Neuronal stem cell (in vitro differentiated cells): ENCODE measurements around the gene SYTL1.
A peak's percentile ranks its signal among the peaks of the same experiment; 100 is the strongest.

Experiments
- DNase-seq: peaks from one replicate; pipeline ENCODE4 v3.0.0-alpha.2; 2013; ENCODE audit warnings: low spot score
- H2AFZ ChIP-seq: one replicate; pipeline ENCODE4 v1.6.1; 2013; ENCODE audit warnings: mild to moderate bottlenecking, low read length, inconsistent platforms
- H2AK5ac ChIP-seq: 2 replicates; pipeline ENCODE4 v1.6.1; 2013; ENCODE audit warnings: low read depth, mild to moderate bottlenecking, inconsistent platforms, low read length, moderate library complexity, mixed read lengths
- H2BK120ac ChIP-seq: 2 replicates; pipeline ENCODE4 v1.6.1; 2013; ENCODE audit warnings: low read depth, mild to moderate bottlenecking, inconsistent platforms, low read length, moderate library complexity, mixed read lengths
- H2BK12ac ChIP-seq: one replicate; pipeline ENCODE4 v1.6.1; 2013; ENCODE audit warnings: low read length, inconsistent platforms
- H2BK15ac ChIP-seq: 2 replicates; pipeline ENCODE4 v1.6.1; 2013; ENCODE audit warnings: mild to moderate bottlenecking, low read length, inconsistent platforms, mixed read lengths
- H2BK5ac ChIP-seq: one replicate; pipeline ENCODE4 v1.6.1; 2013; ENCODE audit warnings: inconsistent platforms, mild to moderate bottlenecking, low read length, moderate library complexity
- H3K14ac ChIP-seq: one replicate; pipeline ENCODE4 v1.6.1; 2013; ENCODE audit warnings: low read length, inconsistent platforms
- H3K18ac ChIP-seq: 2 replicates; pipeline ENCODE4 v1.6.1; 2013; ENCODE audit warnings: low read length, inconsistent platforms
- H3K23ac ChIP-seq: 2 replicates; pipeline ENCODE4 v1.6.1; 2013; ENCODE audit warnings: low read depth, mild to moderate bottlenecking, mixed read lengths, low read length, inconsistent platforms; ENCODE audit not compliant: poor library complexity
- H3K27ac ChIP-seq: replicated peaks from 3 replicates; pipeline ENCODE4 v1.5.1; 2013; ENCODE audit warnings: low read length, inconsistent platforms
- H3K27me3 ChIP-seq, 3 experiments: 2 replicates each; pipeline ENCODE4 v1.6.1; 2013; ENCODE audit warnings: low read length in 3 of 3, mild to moderate bottlenecking in 2 of 3, inconsistent platforms in 1 of 3, low read depth in 1 of 3, mixed read lengths in 1 of 3, moderate library complexity in 1 of 3; ENCODE audit not compliant: control insufficient read depth in 3 of 3, insufficient read depth in 3 of 3
- H3K36me3 ChIP-seq, 2 donors: replicated peaks in 1 of 2; 2 replicates each; pipeline ENCODE4 v1.6.1; 2013; ENCODE audit warnings: low read length in 2 of 2; ENCODE audit not compliant: control insufficient read depth in 2 of 2, insufficient read depth in 2 of 2
- H3K4ac ChIP-seq: 2 replicates; pipeline ENCODE4 v1.6.1; 2013; ENCODE audit warnings: inconsistent platforms, mild to moderate bottlenecking, low read length, moderate library complexity
- H3K4me1 ChIP-seq, 2 donors: 1 replicate in 1 of 2; 2 replicates in 1 of 2; pipeline ENCODE4 v1.6.1; 2013; ENCODE audit warnings: low read length in 2 of 2, low read depth in 1 of 2; ENCODE audit not compliant: control insufficient read depth in 2 of 2, insufficient read depth in 1 of 2
- H3K4me2 ChIP-seq: one replicate; pipeline ENCODE4 v1.6.1; 2013; ENCODE audit warnings: mild to moderate bottlenecking, low read length, inconsistent platforms; ENCODE audit not compliant: insufficient read depth, poor library complexity, severe bottlenecking
- H3K4me3 ChIP-seq, 2 donors: 2 replicates each; pipeline ENCODE4 v1.5.1; 2013; ENCODE audit warnings: low read length in 2 of 2, mild to moderate bottlenecking in 2 of 2, inconsistent platforms in 1 of 2, moderate library complexity in 1 of 2
- H3K79me1 ChIP-seq: one replicate; pipeline ENCODE4 v1.6.1; 2013; ENCODE audit warnings: low read depth, mild to moderate bottlenecking, inconsistent platforms, low read length, moderate library complexity
- H3K9ac ChIP-seq: one replicate; pipeline ENCODE4 v1.6.1; 2013; ENCODE audit warnings: mild to moderate bottlenecking, low read depth, low read length, inconsistent platforms; ENCODE audit not compliant: poor library complexity
- H3K9me3 ChIP-seq, 2 donors: replicated peaks in 1 of 2; 2 replicates each; pipeline versions ENCODE3 to v1.6.1; 2013; ENCODE audit warnings: low read length in 2 of 2, mild to moderate bottlenecking in 2 of 2, inconsistent platforms in 1 of 2, low read depth in 1 of 2, mixed read lengths in 1 of 2, moderate library complexity in 1 of 2; ENCODE audit not compliant: control insufficient read depth in 2 of 2, insufficient read depth in 1 of 2
- H4K8ac ChIP-seq: one replicate; pipeline ENCODE4 v1.6.1; 2013; ENCODE audit warnings: low read depth, mild to moderate bottlenecking, inconsistent platforms, low read length, moderate library complexity
- H4K91ac ChIP-seq: one replicate; pipeline ENCODE4 v1.6.1; 2013; ENCODE audit warnings: low read length, low read depth, mild to moderate bottlenecking, inconsistent platforms; ENCODE audit not compliant: poor library complexity
- WGBS, 2 donors: extraction: QIAGEN DNeasy Blood & Tissue Kit; methylation state at CpG; one replicate each; pipeline ENCODE4 v1.1.7; 2013; ENCODE audit warnings: missing lambda C conversion rate in 2 of 2, mixed read lengths in 1 of 2; ENCODE audit not compliant: insufficient read length in 2 of 2, insufficient replicate concordance in 1 of 2; ENCODE audit errors: extremely low coverage in 2 of 2; 5-methylcytosine and 5-hydroxymethylcytosine counted together

The SYTL1 gene

GRCh38 chr1:27356619-27357280, 14.9 kb downstream of the SYTL1 start:
- peaks cover 0 to 39% (median 9%) of the 10 kb centered on the region in 3 experiments for H3K27me3 ChIP-seq
- DNase-seq, result no peak
- H2BK15ac ChIP-seq, result peak overlapping the region; percentile 42
- peak overlapping the region; percentile 75 for H3K23ac ChIP-seq
- no peak overlapping the region for H4K8ac ChIP-seq
- no peak overlapping the region for H3K4me3 ChIP-seq
- peak overlapping the region; percentile 45 for H2BK5ac ChIP-seq
- peak overlapping the region; percentile 60 for H2BK12ac ChIP-seq
- H3K4me1 ChIP-seq, result peaks cover 3 to 13% of the 10 kb centered on the region in 2 donors
- H2AFZ ChIP-seq, result peak overlapping the region; percentile 74
- peaks cover 3 to 61% of the 10 kb centered on the region in 2 donors for H3K36me3 ChIP-seq
- WGBS, 2 donors, result no CpG with 5 or more reads among the region's 37 CpGs
- peak overlapping the region; percentile 93 for H2AK5ac ChIP-seq
- H2BK120ac ChIP-seq, result no peak overlapping the region
- no peaks in the 10 kb centered on the region for H3K9me3 ChIP-seq
- no peak overlapping the region for H4K91ac ChIP-seq
- peak overlapping the region; percentile 58 for H3K18ac ChIP-seq
- H3K14ac ChIP-seq, result peak overlapping the region; percentile 79
- no peaks in the 10 kb centered on the region for H3K79me1 ChIP-seq
- no peak overlapping the region for H3K9ac ChIP-seq
- no peak overlapping the region for H3K4ac ChIP-seq
- H3K4me2 ChIP-seq, result no peak overlapping the region
- no peak overlapping the region for H3K27ac ChIP-seq

GRCh38 chr1:27357281-27358037, 15.6 kb downstream of the SYTL1 start:
- Histone ChIP-seq H3K9ac (peak overlapping the region; percentile 82), H3K4me3 (no peak overlapping the region), H3K14ac (no peak overlapping the region), H3K23ac (peak overlapping the region; percentile 92), H3K18ac (peak overlapping the region; percentile 90), H3K79me1 (no peaks in the 10 kb centered on the region), H2BK12ac (peak overlapping the region; percentile 93), H2AK5ac (peak overlapping the region; percentile 96), H2BK15ac (peak overlapping the region; percentile 93), H3K4ac (no peak overlapping the region), H3K4me2 (peak overlapping the region; percentile 36), H2BK5ac (no peak overlapping the region), H3K4me1 (peaks cover 3 to 11% of the 10 kb centered on the region in 2 donors), H3K27ac (no peak overlapping the region), H2AFZ (peak overlapping the region; percentile 74), H2BK120ac (no peak overlapping the region), H3K27me3 (peaks cover 0 to 43% (median 9%) of the 10 kb centered on the region in 3 experiments), H3K36me3 (peaks cover 3 to 68% of the 10 kb centered on the region in 2 donors), H4K8ac (peak overlapping the region; percentile 70), H3K9me3 (no peaks in the 10 kb centered on the region), H4K91ac (no peak overlapping the region)
- WGBS, 2 donors, result no CpG with 5 or more reads among the region's 40 CpGs
- DNase-seq, result peak; percentile 69

- Histone ChIP-seq H3K23ac (peak overlapping the region; percentile 92), H3K9ac (peak overlapping the region; percentile 82), H3K4me2 (no peak overlapping the region), H3K36me3 (peaks cover 3 to 73% of the 10 kb centered on the region in 2 donors), H3K4me3 (no peak overlapping the region), H2BK5ac (no peak overlapping the region), H3K14ac (peak overlapping the region; percentile 50), H3K18ac (peak overlapping the region; percentile 83), H3K27ac (no peak overlapping the region), H3K4me1 (peaks cover 3 to 13% of the 10 kb centered on the region in 2 donors), H2AFZ (no peak overlapping the region), H2BK12ac (peak overlapping the region; percentile 93), H3K9me3 (no peaks in the 10 kb centered on the region), H2AK5ac (peak overlapping the region; percentile 96), H3K79me1 (no peaks in the 10 kb centered on the region), H4K8ac (no peak overlapping the region), H2BK15ac (peak overlapping the region; percentile 93), H4K91ac (no peak overlapping the region), H2BK120ac (peak overlapping the region; percentile 48), H3K27me3 (peaks cover 0 to 43% (median 9%) of the 10 kb centered on the region in 3 experiments), H3K4ac (no peak overlapping the region)
- no CpG with 5 or more reads among the region's 21 CpGs for WGBS, 2 donors
- DNase-seq, result no peak
Observed at GRCh38 chr1:27358038-27358927, 16.5 kb downstream of the SYTL1 start.
